Rectal smooth muscle tissue (tissue), 1 donor: ENCODE data around the gene RIC8A.
A peak's percentile ranks its signal among the peaks of the same experiment; 100 is the strongest.

Source experiments
- H3K27ac ChIP-seq: one replicate; pipeline ENCODE4 v1.7.0; 2013; ENCODE audit warnings: low read depth, low read length, inconsistent platforms
- H3K27me3 ChIP-seq: one replicate; pipeline ENCODE4 v1.7.0; 2013; ENCODE audit warnings: low read length; ENCODE audit not compliant: control insufficient read depth, insufficient read depth
- H3K36me3 ChIP-seq: one replicate; pipeline ENCODE4 v1.7.0; 2013; ENCODE audit warnings: low read length; ENCODE audit not compliant: control insufficient read depth, insufficient read depth
- H3K4me1 ChIP-seq: one replicate; pipeline ENCODE4 v1.7.0; 2013; ENCODE audit warnings: low read length; ENCODE audit not compliant: control insufficient read depth, insufficient read depth
- H3K4me3 ChIP-seq: one replicate; pipeline ENCODE4 v1.7.0; 2013; ENCODE audit warnings: low read length
- H3K9ac ChIP-seq: one replicate; pipeline ENCODE4 v1.7.0; 2013; ENCODE audit warnings: low read length

RIC8A gene

GRCh38 chr11:207863-208180 lies 314 bp downstream of the RIC8A start:
- Histone ChIP-seq H3K27me3 (no peaks in the 10 kb centered on the region), H3K9ac (peak overlapping the region; percentile 99), H3K27ac (peak overlapping the region; percentile 99), H3K4me3 (peak overlapping the region; percentile 91), H3K36me3 (peaks cover 56% of the 10 kb centered on the region), H3K4me1 (peaks cover 23% of the 10 kb centered on the region)

- no peaks in the 10 kb centered on the region for H3K27me3 ChIP-seq
- H3K4me3 ChIP-seq: peak overlapping the region; percentile 91
- peaks cover 23% of the 10 kb centered on the region for H3K4me1 ChIP-seq
- H3K27ac ChIP-seq: peak overlapping the region; percentile 99
- peak overlapping the region; percentile 99 for H3K9ac ChIP-seq
- H3K36me3 ChIP-seq: peaks cover 58% of the 10 kb centered on the region
Observed at GRCh38 chr11:208181-208916, 841 bp downstream of the RIC8A start.

- H3K27ac ChIP-seq: peak overlapping the region; percentile 99
Observed at GRCh38 chr11:208917-209260, 1.4 kb downstream of the RIC8A start.

GRCh38 chr11:209275-210121 lies 2.0 kb downstream of the RIC8A start:
- peaks cover 56% of the 10 kb centered on the region for H3K36me3 ChIP-seq
- H3K4me3 ChIP-seq: peak overlapping the region; percentile 91
- H3K27ac ChIP-seq: peak overlapping the region; percentile 99
- peak overlapping the region; percentile 66 for H3K9ac ChIP-seq
- H3K4me1 ChIP-seq: peaks cover 23% of the 10 kb centered on the region
- H3K27me3 ChIP-seq: no peaks in the 10 kb centered on the region

More at GRCh38 chr11:208917-209260, 1.4 kb downstream of the RIC8A start:
- peak overlapping the region; percentile 91 for H3K4me3 ChIP-seq
- H3K27me3 ChIP-seq: no peaks in the 10 kb centered on the region
- peak overlapping the region; percentile 66 for H3K9ac ChIP-seq
- peaks cover 23% of the 10 kb centered on the region for H3K4me1 ChIP-seq
- H3K36me3 ChIP-seq: peaks cover 56% of the 10 kb centered on the region

GRCh38 chr11:210122-210802 lies 2.8 kb downstream of the RIC8A start:
- Histone ChIP-seq H3K4me3 (no peak overlapping the region), H3K9ac (no peak overlapping the region), H3K4me1 (peaks cover 23% of the 10 kb centered on the region), H3K27me3 (no peaks in the 10 kb centered on the region), H3K36me3 (peaks cover 52% of the 10 kb centered on the region), H3K27ac (no peak overlapping the region)

GRCh38 chr11:210803-211180 lies 3.3 kb downstream of the RIC8A start:
- Histone ChIP-seq H3K9ac (no peak overlapping the region), H3K27ac (no peak overlapping the region), H3K4me3 (no peak overlapping the region), H3K36me3 (peaks cover 48% of the 10 kb centered on the region), H3K4me1 (peaks cover 20% of the 10 kb centered on the region), H3K27me3 (no peaks in the 10 kb centered on the region)

GRCh38 chr11:211295-211694 lies 3.8 kb downstream of the RIC8A start:
- Histone ChIP-seq H3K36me3 (peaks cover 50% of the 10 kb centered on the region), H3K27ac (no peak overlapping the region), H3K27me3 (no peaks in the 10 kb centered on the region), H3K4me3 (no peak overlapping the region), H3K9ac (no peak overlapping the region), H3K4me1 (peaks cover 15% of the 10 kb centered on the region)

- Histone ChIP-seq H3K9ac (no peak overlapping the region), H3K4me3 (no peak overlapping the region), H3K4me1 (peaks cover 13% of the 10 kb centered on the region), H3K36me3 (peaks cover 53% of the 10 kb centered on the region), H3K27me3 (no peaks in the 10 kb centered on the region), H3K27ac (no peak overlapping the region)
Observed at GRCh38 chr11:211741-212140, 4.2 kb downstream of the RIC8A start.

GRCh38 chr11:212150-213100 lies 4.9 kb downstream of the RIC8A start:
- Histone ChIP-seq H3K27me3 (no peaks in the 10 kb centered on the region), H3K9ac (no peak overlapping the region), H3K36me3 (peaks cover 53% of the 10 kb centered on the region), H3K4me1 (peaks cover 13% of the 10 kb centered on the region), H3K4me3 (no peak overlapping the region), H3K27ac (no peak overlapping the region)

GRCh38 chr11:213111-213510 lies 5.6 kb downstream of the RIC8A start:
- Histone ChIP-seq H3K27me3 (no peaks in the 10 kb centered on the region), H3K4me3 (no peak overlapping the region), H3K27ac (no peak overlapping the region), H3K4me1 (peaks cover 13% of the 10 kb centered on the region), H3K9ac (no peak overlapping the region), H3K36me3 (peaks cover 53% of the 10 kb centered on the region)

- Histone ChIP-seq H3K9ac (no peak overlapping the region), H3K27me3 (no peaks in the 10 kb centered on the region), H3K4me1 (peaks cover 13% of the 10 kb centered on the region), H3K27ac (no peak overlapping the region), H3K36me3 (peaks cover 53% of the 10 kb centered on the region), H3K4me3 (no peak overlapping the region)
Observed at GRCh38 chr11:214083-214482, 6.6 kb downstream of the RIC8A start.
